D721Med (cell line): ENCODE results near the gene HDAC11.
"Not testable (repeated sequence)": the region's sequence is repeated elsewhere in the genome, so short reads cannot be mapped to it uniquely, and the experiment has no call there.

Experiments
- DNase-seq: peaks from one replicate; pipeline ENCODE4 v3.0.0; 2011; ENCODE audit warnings: low spot score; ENCODE audit not compliant: insufficient read length
- FAIRE-seq: peaks from 2 replicates; lab custom pipeline; 2011; peaks lifted over from hg19 to GRCh38; lab: Jason Lieb, UNC
- TF ChIP-seq, protein P1 (sequence below): IDR thresholded peaks from 2 replicates; pipeline ENCODE4 v1.5.1; 2012; ENCODE audit warnings: mild to moderate bottlenecking, control low read depth; ENCODE audit not compliant: insufficient read depth; ENCODE audit errors: missing control alignments

HDAC11 gene

DNA sequence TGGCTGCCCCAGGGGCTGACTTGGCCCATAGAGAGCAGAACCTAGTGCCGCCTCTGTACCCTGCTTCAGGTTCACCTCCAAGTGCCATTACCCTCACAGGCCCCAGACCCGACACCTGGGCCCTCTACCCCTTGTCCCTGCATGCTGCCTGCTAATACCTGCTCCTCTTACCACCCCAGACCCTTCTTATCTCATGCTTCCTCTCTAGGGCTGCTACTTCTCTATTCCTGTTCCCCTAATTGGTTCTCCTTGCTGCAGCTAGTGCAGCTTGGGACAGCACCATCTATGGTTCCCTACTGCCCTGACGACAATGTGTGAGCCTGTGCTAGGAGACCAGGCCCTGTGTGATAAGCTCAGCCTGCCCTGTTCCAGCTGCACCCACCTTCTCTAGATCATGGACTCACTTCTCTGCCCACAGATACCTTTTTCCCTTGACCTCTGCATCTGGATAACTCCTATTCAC, 15.3 kb downstream of the HDAC11 start:
- FAIRE-seq (no peak), DNase-seq (no peak)
- TF ChIP-seq, protein P1, sequence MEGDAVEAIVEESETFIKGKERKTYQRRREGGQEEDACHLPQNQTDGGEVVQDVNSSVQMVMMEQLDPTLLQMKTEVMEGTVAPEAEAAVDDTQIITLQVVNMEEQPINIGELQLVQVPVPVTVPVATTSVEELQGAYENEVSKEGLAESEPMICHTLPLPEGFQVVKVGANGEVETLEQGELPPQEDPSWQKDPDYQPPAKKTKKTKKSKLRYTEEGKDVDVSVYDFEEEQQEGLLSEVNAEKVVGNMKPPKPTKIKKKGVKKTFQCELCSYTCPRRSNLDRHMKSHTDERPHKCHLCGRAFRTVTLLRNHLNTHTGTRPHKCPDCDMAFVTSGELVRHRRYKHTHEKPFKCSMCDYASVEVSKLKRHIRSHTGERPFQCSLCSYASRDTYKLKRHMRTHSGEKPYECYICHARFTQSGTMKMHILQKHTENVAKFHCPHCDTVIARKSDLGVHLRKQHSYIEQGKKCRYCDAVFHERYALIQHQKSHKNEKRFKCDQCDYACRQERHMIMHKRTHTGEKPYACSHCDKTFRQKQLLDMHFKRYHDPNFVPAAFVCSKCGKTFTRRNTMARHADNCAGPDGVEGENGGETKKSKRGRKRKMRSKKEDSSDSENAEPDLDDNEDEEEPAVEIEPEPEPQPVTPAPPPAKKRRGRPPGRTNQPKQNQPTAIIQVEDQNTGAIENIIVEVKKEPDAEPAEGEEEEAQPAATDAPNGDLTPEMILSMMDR = no peak

DNA sequence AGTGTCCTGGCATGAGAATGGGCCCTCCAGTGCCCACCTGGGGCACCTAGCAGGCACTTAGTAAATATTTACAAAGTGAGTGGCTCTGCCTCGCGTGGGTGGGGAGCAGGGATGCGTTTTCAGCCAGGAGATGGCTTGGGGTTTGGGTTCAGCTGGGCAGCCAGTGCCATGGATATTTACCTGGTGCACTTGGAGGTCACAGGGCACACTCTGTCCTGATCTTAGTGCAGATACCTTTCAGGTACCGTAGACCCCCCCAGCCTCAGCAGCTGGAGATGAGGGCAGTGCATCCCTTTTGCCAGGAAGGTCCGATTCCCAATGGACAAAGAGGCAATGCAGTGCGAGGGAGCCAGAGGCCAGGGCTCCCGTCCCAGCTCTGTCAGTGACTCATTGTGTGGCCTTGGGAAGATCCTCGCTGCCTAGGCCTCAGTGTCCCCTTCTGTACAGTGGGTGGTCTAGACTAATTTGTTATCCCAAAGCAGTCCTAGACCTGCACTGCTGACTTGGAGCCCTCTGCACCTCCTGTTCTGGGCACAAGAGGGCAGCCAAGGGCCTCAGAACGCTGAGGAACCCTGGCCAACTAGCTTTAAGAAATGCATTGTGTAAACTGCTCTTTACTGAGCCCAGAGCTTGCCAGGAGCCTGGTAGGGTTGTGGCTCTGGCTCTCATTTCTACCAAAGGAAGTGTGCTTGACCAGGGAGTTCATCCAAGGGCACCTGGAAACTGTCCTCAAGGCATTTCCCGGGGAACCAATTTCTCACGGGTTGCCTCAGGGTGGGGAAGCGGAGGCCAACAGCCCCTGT, 16.0 kb downstream of the HDAC11 start:
- no peak for FAIRE-seq
- no peak for DNase-seq
- TF ChIP-seq, protein P1 = peak; percentile 93

DNA sequence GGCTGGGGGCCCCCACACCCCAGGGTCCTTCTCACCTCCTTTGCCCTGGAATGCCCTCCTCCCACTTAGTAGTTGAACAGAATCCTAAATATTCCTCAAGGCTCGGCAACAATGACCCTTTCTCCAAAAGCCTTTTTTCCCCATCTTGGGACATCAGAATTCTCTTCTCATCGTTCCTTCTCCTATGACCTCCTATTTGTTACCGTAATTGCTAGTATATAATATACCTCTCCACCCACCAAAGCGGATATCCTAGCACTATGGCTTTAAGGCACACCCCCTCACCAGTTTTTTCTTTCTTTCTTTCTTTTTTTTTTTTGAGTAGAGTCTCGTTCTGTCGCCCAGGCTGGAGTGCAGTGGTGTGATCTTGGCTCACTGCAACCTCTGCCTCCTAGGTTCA, 16.8 kb downstream of the HDAC11 start:
- no peak for DNase-seq
- FAIRE-seq = no peak
- TF ChIP-seq, protein P1 = no peak

DNA sequence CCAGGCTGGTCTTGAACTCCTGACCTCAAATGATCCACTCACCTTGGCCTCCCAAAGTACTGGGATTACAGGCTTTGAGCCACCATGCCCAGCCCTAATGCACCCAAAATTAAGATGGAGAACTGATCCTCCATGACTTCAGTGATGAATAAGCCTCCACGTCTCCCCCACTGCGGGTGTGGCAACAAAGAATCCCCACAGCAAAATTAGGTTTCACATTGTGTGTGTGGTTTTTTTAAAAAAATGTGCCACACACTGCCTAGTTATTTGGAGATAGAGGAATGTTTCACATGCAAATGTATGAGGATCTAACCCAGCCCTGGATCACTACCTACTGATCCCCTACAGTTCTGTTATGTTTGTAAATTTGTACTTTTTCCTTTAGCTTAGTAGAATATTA, 17.3 kb downstream of the HDAC11 start:
- FAIRE-seq (no peak), DNase-seq (no peak)
- TF ChIP-seq, protein P1 = no peak

DNA sequence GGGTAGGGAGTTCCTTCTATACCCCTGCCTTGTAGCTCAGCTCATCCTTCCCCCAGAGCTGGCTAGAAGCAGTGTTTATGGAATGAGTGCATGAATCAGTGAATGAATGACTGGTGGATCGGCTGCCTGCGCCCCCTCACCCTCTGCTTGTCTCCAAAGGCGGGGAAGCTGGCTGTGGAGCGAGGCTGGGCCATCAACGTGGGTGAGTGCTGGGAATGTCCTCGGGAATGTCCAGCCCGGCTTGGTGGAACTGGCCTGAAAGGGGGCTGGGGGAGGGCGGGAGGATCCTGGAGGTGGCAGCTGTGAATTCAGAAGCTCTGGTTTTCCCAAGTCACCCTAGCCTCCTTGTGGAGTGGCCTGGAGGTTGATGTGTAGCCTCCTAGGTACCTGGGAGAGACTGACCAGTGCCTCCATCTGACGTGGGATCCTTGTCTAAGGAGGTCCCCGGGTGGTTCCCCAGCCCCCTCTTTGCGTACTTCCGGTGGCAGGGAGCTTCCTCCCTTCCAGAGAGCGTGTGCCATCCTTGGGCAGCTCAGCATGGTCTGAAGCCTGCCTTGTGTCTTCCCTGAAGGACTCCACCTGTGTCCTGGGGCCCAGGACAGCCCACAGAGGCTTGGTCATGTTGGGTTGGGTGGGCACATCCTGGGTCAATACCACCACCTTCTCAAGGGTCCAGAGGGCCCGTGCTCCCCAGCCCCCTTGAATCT, 18.4 kb downstream of the HDAC11 start:
- FAIRE-seq = no peak
- no peak for DNase-seq
- TF ChIP-seq, protein P1 = no peak

DNA sequence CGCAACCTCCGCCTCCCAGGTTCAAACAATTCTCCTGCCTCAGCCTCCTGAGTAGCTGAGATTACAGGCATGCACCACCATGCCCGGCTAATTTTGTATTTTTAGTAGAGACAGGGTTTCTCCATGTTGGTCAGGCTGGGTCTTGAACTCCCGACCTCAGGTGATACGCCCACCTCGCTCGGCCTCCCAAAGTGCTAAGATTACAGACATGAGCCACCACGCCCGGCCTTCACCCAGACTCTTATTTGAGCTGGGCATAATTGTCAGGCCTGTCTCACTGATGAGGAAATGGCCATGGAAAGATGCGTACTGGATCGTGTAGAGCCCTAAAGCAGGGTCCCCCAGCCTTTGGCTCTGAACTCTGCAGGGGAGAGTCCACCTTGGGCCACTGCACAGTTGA, 19.1 kb downstream of the HDAC11 start:
- FAIRE-seq, DNase-seq: not testable (repeated sequence)

DNA sequence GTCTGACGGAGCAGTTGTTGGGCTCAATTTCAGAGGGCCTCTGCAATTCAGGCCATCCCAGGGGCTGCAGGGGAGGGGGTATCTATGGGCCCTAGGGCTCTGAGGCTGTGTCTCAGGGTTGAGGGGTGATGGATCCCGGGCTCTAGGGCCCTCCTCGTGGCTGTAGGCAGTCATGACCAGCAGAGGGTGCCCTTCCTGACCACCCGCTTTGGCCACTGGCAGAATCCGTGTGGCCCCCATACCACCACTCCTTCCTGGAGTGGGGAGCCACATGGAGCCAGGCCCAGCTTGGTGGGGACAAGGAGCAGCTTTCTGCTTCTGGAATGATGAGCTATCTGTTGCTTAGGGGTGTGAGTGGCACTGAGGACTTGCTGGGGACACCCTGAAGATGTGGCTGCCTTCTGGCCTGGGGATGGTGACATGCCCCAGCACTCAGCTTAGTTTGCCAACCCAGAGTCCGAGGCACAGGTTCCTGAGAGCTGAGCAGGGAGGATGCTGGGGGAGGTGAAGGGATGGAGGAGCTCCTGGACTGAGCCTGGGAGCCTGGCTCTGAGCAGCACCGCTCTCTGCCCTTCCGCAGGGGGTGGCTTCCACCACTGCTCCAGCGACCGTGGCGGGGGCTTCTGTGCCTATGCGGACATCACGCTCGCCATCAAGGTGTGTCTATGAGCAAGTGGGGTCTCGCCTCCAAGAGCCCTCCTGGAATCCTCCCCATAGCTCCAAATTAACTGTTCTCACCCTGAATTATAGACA, 20.2 kb downstream of the HDAC11 start:
- DNase-seq (no peak), FAIRE-seq (no peak)

More for the DNA sequence above, 20.2 kb downstream of the HDAC11 start:
- TF ChIP-seq, protein P1 = peak; percentile 29
